Stimulated activated CD8-positive, alpha-beta memory T cell treated with anti-CD3 and anti-CD28 coated beads, Interleukin-7, amount 100 ng/mL, for 48 hours (primary cell): ENCODE measurements around the gene MAST4.
A peak's percentile ranks its signal among the peaks of the same experiment; 100 is the strongest.

Source experiments
- DNase-seq, 2 donors: peaks; one replicate each; pipeline ENCODE4 v3.0.0-alpha.2; 2020; ENCODE audit warnings: low read depth in 1 of 2; ENCODE audit errors: extremely low read depth in 1 of 2

MAST4 gene

DNA sequence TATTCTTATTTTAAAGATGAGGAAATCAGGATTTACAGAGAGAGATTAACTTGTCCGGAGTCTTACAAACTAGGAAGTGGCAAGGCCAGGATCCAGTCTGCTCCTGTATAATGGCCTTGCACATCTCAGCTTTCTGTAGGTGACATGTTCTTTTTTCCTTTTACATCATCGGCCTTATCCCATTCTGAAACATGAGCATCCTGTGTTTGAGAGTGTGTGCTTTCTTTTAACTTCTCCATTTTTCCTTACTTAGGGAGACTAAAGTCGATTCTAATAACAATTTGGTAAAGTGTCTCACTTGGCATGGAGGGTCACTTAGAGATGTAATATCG is 385.8 kb downstream of the MAST4 start:
- no peak for DNase-seq

DNA sequence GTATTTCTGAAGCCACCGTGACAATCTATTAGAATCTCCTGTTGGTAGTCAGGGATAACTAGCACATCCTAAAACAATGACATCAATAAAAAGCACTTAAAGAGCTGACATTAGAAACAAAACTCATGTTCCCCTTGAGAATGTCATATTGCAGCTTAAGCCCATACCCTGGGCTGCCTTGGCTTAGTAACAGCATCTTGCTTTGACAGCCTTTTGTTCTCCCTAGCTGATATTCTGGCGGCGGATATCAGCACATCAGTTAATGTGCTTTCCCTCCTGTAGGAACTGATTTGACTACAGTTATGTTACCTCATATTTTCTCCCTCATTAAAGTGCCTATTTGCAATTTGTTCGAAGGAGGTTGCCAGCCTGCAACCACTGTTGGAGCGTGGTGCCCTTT is 386.3 kb downstream of the MAST4 start:
- no peak for DNase-seq

DNA sequence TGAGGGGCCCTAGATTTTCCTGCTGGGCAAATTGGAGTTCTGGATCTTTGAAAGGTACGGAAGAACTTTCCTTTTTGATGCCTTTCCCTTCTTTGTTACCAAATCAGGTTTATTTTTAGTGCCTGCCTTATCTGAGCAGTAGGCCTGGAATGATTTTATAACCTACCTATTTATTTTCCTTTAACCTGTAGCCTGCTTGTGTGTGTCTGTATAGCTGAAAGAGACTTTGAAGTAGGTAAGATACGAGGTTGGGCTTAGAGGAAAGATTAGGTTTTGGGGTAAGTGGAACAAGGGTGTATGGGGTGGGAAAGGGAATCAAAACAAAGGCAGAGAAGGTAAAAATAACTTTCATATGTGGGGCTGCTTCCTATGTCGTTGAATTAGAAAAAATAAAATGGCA is 389.2 kb downstream of the MAST4 start:
- DNase-seq: no peak

DNA sequence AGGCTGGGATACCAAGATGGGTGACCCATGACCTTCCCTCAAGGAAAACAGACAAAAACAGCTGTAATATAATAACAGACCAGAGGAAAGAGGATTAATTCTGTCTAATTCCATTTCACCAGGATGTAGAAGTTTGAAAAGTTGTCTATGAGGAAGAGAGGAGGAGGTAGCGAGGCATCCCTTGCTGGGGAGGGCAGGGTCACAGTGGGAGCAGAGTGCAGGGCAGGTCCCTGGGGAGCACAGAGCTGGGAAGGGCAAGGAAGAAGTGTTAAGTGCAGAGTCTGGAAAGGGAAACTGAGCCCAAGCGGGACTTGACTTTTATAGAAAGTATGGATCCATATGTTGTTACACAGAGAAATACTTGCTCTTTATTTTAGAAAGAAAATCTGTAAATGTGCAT is 389.8 kb downstream of the MAST4 start:
- no peak for DNase-seq

DNA sequence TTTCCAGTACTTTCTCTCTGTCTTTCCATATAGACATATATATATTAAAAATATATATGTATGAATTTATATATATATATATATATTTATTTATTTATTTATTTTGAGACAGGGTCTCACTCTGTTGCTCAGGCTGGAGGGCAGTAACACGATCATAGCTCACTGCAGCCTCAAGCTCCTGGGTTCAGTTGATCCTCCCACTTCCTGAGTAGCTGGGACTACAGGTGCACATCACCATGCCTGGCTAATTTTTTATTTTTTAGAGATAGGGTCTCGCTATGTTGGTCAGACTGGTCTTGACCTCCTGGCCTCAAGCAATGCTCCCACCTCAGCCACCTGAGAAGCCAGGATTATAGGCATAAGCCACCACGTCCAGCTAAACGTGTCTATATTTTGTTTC is 390.3 kb downstream of the MAST4 start:
- DNase-seq: no peak

DNA sequence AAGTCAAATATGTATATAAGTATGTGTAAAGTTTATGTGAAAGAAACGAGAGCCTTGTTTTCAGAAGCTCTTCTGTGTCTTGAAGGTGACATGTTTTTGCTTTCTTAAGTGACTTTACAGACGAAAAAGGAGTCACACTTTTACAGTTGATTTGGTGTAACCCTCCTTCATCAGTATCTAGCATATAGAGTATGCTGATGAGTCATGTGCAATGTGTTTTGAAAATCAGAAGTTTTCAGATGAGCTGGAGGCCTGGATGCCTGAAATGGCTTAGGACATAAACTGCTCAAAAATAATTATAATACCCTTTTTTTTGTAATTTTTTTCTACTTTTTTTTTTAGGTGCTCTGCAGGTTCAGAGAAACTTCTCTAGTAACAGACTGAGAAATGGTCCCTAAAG is 390.9 kb downstream of the MAST4 start:
- no peak for DNase-seq

DNA sequence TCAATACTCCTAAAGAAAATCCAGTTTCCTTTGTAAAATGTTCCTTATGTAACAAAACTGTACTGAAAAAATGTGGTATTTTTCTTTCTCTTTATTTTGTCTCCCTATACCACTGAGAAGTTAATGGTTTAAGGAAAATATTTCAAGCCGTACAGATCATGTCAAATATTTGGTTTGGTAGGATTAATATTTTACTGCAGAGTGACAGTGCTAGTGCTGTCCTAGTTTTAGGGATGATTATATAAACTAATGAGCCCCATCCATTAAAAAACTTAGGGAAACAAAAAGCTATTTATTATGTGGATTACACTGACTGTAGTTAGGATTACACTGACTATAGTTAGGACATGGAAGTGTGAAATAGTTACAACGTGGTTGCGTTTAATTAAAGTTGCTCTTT is 391.3 kb downstream of the MAST4 start:
- DNase-seq: no peak

DNA sequence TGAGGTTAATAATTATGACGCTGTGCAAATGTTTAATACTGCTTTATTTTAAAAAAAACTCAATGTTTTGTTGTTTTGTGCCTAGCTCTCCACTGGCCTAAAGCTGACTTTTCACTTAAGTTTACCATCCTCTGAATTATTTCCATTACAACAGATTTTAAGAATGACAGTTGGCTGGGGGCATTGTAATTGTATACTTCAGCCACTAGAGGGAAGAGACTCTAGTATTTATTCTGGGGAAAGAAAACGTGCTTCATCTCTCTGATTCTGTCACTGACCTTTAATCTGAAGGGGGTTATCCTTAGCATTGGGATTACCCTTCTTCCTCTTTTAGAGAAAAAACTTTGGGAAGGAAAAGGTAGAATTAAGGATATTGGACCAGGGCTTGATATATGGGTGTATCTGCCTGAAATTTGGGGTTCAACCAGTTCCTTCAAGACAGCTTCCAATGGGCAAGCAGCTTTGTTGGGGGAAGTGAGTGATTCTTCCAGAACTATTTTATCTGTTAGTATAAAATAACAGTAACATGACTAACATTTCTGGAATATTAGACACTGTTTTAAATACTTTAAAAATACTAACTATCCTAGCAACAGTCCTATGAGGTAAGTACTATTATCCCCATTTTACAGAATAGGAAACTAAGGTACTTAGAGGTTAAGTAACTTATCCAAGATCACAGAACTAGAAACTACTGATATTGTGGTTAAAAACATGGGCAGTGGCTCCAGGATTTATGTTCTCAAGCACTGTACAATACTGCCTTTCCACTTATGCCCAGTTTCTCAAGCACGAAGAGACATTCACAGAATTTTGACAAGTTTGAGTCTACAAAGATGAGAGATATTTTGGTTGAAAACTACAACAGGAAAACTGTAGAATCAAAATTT is 392.0 kb downstream of the MAST4 start:
- DNase-seq: no peak

DNA sequence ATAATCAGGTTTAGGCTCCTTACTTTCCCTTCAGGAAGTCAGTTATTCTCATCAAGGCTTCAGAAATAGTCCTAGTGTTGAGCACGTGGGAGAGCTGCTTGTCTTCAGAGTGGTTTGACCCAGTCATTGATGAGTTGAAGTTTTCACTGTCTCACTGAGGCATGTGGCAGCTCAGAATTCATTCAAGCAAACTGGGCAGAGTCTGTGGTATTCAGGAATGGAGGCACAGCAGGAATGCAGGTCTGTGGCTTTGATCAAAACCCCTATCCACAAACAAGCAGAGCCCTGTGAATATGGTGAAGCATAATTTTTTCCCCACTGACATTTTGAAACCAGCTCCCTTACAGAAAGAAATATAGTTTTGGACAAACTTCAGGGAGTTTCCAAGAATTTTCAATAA is 393.1 kb downstream of the MAST4 start:
- no peak for DNase-seq

DNA sequence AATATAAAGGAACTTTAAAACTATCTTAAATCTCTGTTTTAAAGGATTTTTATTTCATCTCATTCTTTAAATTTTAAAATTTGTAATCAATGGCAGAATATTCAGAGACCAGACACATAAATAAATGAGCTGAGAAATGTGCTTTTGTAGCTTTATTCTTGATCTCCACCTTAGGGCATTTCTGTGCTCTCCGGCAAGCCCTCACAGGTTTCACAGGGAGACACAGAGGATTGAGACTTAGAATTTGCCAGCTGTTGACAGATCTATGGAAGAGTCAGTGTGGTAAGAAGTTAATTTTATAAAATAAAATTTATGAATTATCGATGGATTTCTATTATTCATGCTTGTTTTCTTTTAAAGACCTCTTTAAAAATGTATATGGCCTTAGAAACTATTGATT is 393.6 kb downstream of the MAST4 start:
- no peak for DNase-seq

DNA sequence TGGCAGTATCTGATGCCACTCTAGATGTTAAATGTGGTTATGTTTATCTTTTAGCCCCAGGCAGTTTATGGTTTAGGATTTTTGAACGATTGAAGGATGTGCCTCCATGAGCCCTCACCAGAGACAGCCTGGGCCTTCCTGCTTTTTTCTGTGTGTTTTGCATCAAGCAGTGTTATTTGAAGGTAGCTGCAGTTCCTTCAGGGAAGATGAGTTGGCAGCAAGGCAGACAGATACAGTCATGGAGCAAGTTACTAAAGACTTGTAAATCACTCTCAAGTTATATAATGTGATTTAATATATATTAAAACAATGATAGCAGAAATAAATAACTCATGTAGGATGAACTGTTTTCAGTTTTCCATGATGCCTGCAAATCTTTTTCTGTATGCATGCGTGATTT is 395.6 kb downstream of the MAST4 start:
- DNase-seq: no peak

DNA sequence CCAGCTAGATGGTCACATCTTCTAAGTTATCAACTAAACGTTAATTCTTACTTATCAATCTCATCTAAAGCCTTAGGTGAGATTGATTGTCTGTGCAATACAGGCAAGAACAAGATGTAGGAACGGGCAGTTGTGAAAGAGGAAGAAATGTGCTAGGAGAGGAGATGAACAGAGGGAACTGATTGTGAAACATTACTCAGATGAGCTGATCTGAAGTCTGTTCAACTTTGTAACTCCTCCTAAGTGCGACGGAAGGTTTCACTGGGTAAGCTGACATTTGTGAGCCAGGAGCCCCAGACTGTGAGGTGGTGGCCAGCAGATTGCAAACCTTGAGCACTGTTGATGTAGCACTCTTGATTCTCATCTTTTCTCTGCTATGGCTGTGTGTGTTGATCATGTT is 396.4 kb downstream of the MAST4 start:
- DNase-seq: no peak

DNA sequence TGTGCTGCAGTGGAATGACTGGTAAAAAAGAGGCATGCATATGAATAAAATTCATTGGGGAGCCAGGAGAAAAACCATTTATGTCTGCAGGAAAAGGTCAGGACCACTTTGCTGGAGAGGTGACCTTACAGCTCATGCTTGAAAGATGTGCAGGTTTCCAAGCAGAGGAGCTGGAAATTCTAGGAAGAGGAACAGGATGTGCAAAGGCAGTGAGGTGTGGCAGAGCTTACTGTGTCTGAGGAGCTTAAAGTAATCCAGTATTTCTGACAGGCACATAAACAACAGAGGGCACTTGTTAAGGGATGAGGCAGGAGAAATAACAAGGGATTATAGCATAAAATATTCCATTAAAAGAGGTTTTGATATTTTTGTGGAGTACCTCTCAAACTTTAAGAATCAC is 397.3 kb downstream of the MAST4 start:
- no peak for DNase-seq

DNA sequence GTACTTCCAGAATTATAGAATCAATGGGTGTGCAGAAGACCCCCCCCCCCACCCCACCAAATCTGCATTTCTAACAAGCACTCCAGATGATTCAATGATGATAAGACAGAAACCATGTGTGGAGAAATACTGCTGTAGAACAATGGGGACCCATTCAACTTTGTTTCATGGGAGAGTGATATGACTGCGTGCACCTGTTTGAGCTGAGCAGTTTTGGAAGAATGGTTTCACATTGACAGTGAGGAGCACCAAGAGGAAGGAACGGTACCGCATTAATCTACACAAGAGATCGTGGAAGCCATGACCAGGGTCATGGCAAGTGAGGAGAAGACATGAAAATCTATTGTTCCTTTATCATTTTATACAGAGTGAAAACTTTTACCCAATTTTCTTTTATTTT is 397.7 kb downstream of the MAST4 start:
- no peak for DNase-seq

DNA sequence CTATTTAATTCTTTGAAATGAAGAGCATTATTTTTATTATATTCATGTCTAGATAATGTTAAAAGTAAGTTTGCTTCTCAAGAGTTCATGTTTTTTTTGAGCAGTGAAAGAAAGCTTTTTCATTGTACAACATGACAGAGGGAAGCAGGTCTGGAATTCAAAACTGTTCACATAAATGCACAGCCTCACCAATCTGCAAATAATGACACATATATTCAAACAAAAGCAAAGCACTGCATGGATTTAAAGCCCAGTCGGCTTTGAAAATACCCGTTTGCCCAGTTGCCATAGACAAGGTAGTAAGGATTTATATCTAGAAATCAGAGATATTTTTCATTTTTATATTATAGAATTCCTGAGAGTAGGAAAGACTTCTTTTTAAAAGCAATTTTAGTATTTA is 398.6 kb downstream of the MAST4 start:
- no peak for DNase-seq

DNA sequence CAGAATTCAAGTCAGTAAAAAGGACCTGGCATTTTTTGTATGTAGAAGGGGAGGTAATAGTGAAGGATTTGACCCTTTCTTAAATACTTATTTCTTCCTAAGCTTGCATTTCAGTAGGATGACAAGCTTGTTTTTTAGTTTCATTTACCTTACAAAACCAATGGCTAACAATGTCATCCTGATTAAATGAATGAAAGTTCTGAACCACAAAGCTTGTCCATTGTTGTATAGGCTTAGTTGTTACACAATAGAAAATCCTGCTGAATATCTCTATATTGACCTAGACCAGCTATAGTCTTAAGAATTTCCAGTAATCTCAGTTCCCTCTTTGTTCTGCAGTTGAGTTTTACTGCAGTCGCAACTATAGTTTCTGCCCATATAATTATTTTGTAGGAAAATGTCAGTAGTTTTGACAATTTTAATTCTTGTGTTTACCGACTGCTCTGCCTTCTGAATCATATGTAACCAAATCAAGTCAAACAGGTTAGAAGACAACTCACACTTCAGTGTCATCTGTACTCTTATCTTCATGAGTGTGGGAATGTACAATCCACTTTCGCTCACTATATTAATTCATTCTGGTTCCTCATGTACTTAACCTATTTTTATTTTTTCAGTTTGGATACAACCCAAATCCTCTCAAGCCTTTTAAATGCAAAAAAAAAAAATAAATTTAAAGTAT is 404.7 kb downstream of the MAST4 start:
- no peak for DNase-seq

DNA sequence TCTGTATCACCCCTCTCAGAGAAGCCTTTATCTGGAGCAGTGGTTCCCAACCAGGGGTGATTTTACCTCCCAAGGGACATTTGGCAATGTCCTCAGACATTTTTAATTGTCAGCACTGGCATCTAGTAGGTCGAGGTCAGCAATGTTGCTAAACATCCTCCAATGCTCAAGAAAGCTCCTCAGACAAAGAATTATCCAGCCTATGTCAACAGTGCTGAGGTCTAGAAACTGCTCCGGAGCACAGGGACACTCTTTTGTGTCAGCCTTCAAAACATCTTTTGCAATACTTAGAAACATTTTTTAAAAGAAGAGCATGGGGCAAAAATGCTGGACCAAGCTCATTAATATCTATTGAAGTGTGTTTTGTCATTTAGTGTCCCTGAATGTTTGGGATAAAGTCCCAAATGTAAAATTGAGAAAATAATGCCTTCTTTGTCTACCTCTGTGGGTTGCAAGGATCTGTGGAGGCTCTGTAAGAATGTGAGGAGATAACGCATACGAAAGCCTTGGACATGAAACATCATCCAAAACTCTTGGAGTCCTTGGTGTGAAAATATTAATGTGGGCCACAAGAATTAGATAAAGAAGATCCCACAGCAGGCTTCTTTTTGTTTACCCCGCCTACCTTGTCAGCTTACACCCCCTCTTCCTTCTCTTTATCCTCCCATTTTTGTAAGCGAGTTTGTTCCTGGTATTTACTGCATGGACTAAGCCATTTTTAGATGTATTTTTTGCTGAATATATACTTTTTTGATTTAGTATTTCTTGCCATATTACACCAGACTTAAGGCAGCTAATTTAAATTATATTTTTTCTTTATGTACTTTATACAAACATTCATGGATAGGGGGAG is 406.9 kb downstream of the MAST4 start:
- no peak for DNase-seq

DNA sequence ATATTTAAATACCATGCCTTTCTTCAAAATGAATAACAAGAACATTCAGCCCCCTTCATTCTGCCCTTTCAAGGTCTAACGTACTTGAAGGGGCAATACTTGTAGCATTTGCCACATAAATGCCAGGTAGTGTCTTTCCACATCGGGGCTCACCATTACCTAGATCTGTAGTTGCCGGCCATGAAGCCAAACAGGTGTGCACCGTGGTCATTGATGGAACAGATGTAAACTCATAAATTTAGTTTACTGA is 407.4 kb downstream of the MAST4 start:
- DNase-seq: no peak

DNA sequence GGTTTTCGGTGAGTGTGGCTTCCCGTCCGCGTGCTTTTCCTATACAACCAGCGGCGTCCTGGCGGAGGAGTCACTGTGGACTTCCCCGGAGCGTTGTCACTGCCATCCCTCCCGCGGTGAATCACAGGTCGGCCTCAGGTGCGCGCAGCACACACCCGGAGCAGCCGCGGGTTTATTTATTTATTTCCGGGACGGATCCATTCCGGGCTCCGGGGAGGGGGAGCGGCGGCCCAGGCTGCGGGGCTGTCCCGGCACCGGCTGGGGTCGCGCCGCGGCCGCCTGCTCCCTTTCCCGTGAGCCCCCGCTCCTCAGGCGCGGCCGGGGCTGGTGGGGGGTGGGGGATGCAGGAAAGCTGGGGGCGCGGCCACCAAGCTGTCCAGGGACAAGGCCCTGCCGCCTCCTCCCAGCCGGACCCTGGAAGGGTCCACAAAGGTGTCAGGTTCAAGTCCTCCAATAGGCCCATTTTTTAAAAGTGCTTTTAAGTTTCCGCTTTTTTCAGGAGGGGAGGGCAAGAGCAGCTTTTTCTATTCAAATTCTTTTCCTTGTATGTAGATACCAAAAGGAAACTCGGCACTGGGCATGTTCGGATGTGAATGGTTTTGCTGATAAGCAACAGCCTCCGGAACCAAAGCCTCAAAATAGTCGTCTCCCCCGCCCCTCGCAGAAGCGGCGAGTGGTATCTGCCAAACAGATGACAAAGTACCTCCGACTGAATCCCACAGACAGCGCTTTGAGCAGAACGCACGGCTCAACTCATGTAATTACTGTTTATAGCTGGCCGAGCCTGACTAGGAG is 407.9 kb downstream of the MAST4 start:
- DNase-seq: peak; percentile 72 to 88

DNA sequence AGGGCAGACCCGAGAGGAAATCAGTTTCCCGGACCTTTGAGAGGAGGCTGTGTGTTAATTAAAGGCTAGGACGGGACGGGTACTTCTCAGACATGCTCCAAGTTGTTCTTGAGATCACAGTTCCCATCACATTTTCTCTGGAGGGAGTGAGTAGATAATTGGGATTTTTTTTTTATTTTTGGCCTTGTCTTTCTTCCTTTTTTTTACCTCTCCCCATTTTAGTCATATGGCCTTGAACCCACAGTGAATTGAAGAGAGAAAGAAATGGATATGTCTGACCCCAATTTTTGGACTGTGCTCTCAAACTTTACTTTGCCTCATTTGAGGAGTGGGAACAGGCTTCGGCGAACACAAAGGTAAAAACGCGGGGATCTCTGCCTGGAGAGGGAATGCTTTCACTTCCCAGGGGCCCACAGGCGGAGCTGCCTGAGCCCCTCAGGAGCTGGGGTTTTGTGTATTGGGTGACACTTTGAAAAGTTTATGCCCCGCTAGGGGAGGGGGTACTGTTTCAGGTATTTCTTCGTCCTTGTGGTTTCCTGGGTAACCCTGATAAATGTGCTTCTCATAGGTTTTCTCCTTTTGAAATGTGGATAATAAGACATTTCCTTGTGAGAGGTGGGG is 408.6 kb downstream of the MAST4 start:
- no peak for DNase-seq
